DMS 273 (cell line): ENCODE data around the gene EGFR.

ENCODE experiments used
- DNase-seq: peaks from one replicate; lab custom pipeline; 2025; ENCODE audit not compliant: unreplicated experiment; lab: John Stamatoyannopoulos, UW

Gene EGFR

GRCh38 chr7:55185941-55186609 is 167.3 kb downstream of the EGFR start:
- no peak for DNase-seq

- no peak for DNase-seq
Observed at GRCh38 chr7:55187701-55188491, 169.1 kb downstream of the EGFR start.

GRCh38 chr7:55188590-55189138 is 169.8 kb downstream of the EGFR start:
- no peak for DNase-seq

- no peak for DNase-seq
Observed at GRCh38 chr7:55189146-55189766, 170.4 kb downstream of the EGFR start.

GRCh38 chr7:55189878-55190436 is 171.1 kb downstream of the EGFR start:
- no peak for DNase-seq

GRCh38 chr7:55190511-55191160 is 171.8 kb downstream of the EGFR start:
- DNase-seq = no peak

- no peak for DNase-seq
Observed at GRCh38 chr7:55191161-55191925, 172.5 kb downstream of the EGFR start.

- peak; percentile 37 for DNase-seq
Observed at GRCh38 chr7:55191926-55192692, 173.3 kb downstream of the EGFR start.

- peak; percentile 23 for DNase-seq
Observed at GRCh38 chr7:55192723-55193122, 173.9 kb downstream of the EGFR start.

- DNase-seq = no peak
Observed at GRCh38 chr7:55193245-55193644, 174.4 kb downstream of the EGFR start.

- DNase-seq = no peak
Observed at GRCh38 chr7:55194522-55194921, 175.7 kb downstream of the EGFR start.

GRCh38 chr7:55198634-55199392 is 180.0 kb downstream of the EGFR start:
- DNase-seq = no peak

- DNase-seq = no peak
Observed at GRCh38 chr7:55199418-55199817, 180.6 kb downstream of the EGFR start.

GRCh38 chr7:55200441-55200840 is 181.6 kb downstream of the EGFR start:
- no peak for DNase-seq

GRCh38 chr7:55202150-55202913 is 183.5 kb downstream of the EGFR start:
- no peak for DNase-seq

- no peak for DNase-seq
Observed at GRCh38 chr7:55203300-55203699, 184.5 kb downstream of the EGFR start.

GRCh38 chr7:55205124-55205955 is 186.5 kb downstream of the EGFR start:
- no peak for DNase-seq
